Fibroblast of skin of left quadriceps (primary cell): Measurements from ENCODE around the gene AZIN2.
A peak's percentile ranks its signal among the peaks of the same experiment; 100 is the strongest.
"Not testable (repeated sequence)": the region's sequence is repeated elsewhere in the genome, so short reads cannot be mapped to it uniquely, and the experiment has no call there.

ENCODE experiments used
- DNase-seq, 2 experiments: peaks; one replicate each; pipeline ENCODE4 v3.0.0-alpha.2; 2013; ENCODE audit warnings: low read depth in 2 of 2

Gene AZIN2

GRCh38 chr1:33080885-33081553 lies at the start of gene AZIN2:
Gene AZIN2 (plus strand): TSS chr1:33081153. CDS start chr1:33082250, 1,097 bp downstream.
- DNase-seq, result peak; percentile 82 to 86

- no peak for DNase-seq
These were observed 49.4 kb upstream of the AZIN2 start for GRCh38 chr1:33031506-33031905.

GRCh38 chr1:33032126-33032869 lies 48.7 kb upstream of the AZIN2 start:
- DNase-seq, result no peak

- no peak for DNase-seq
These were observed 44.9 kb upstream of the AZIN2 start for GRCh38 chr1:33036051-33036525.

- peak; percentile 94 for DNase-seq
These were observed 44.1 kb upstream of the AZIN2 start, which contains the start of gene AK2 for GRCh38 chr1:33036526-33037503. Gene AK2 (minus strand): TSS chr1:33036883. CDS start chr1:33036828, 55 bp downstream.

GRCh38 chr1:33039840-33040239 lies 41.1 kb upstream of the AZIN2 start:
- no peak for DNase-seq

- DNase-seq, result no peak
These were observed 39.9 kb upstream of the AZIN2 start for GRCh38 chr1:33041026-33041425.

- no peak for DNase-seq
These were observed 38.1 kb upstream of the AZIN2 start for GRCh38 chr1:33042831-33043230.

- no peak for DNase-seq
These were observed 37.5 kb upstream of the AZIN2 start for GRCh38 chr1:33043267-33044092.

GRCh38 chr1:33045246-33045645 lies 35.7 kb upstream of the AZIN2 start:
- DNase-seq, result no peak

- DNase-seq, result no peak
These were observed 35.1 kb upstream of the AZIN2 start for GRCh38 chr1:33045814-33046213.

- DNase-seq, result not testable (repeated sequence)
These were observed 34.7 kb upstream of the AZIN2 start for GRCh38 chr1:33046234-33046633.

- no peak for DNase-seq
These were observed 33.7 kb upstream of the AZIN2 start for GRCh38 chr1:33047290-33047689.

- no peak for DNase-seq
These were observed 33.1 kb upstream of the AZIN2 start for GRCh38 chr1:33047839-33048305.

- DNase-seq, result no peak
These were observed 32.5 kb upstream of the AZIN2 start for GRCh38 chr1:33048426-33048825.

GRCh38 chr1:33049371-33049770 lies 31.6 kb upstream of the AZIN2 start:
- no peak for DNase-seq

- peak; percentile 37 to 48 for DNase-seq
These were observed 30.5 kb upstream of the AZIN2 start for GRCh38 chr1:33050221-33051076.

GRCh38 chr1:33055210-33056008 lies 25.5 kb upstream of the AZIN2 start:
- DNase-seq, result peak in 1 of 2 experiments; percentile 32

- no peak for DNase-seq
These were observed 24.5 kb upstream of the AZIN2 start for GRCh38 chr1:33056426-33056825.
